AG09309 (cell line): Measurements from ENCODE around the gene VENTX.
"Not testable (repeated sequence)": the region's sequence is repeated elsewhere in the genome, so short reads cannot be mapped to it uniquely, and the experiment has no call there.

ENCODE experiments used
- DNase-seq: peaks from one replicate; pipeline ENCODE4 v3.0.0-alpha.2; 2010; ENCODE audit warnings: low read depth
- H3K4me3 ChIP-seq: 2 replicates; pipeline ENCODE4 v1.5.1; 2011; ENCODE audit warnings: mild to moderate bottlenecking, low read depth, low read length, moderate library complexity; ENCODE audit not compliant: control insufficient read depth
- CTCF ChIP-seq: IDR thresholded peaks from 2 replicates; pipeline ENCODE4 v1.5.1; 2011; ENCODE audit warnings: mild to moderate bottlenecking, low read depth, low read length, inconsistent platforms; ENCODE audit not compliant: insufficient read depth, control insufficient read depth; ENCODE audit errors: missing control alignments

The VENTX gene

GRCh38 chr10:133262696-133263095 is 25.0 kb downstream of the VENTX start:
- H3K4me3 ChIP-seq: no peak overlapping the region
- no peak for DNase-seq
- TF ChIP-seq CTCF: no peak

GRCh38 chr10:133263674-133264073 is 26.0 kb downstream of the VENTX start:
- no peak for TF ChIP-seq CTCF
- no peak for DNase-seq
- no peak overlapping the region for H3K4me3 ChIP-seq

- DNase-seq: no peak
- no peak overlapping the region for H3K4me3 ChIP-seq
- no peak for TF ChIP-seq CTCF
Measured at GRCh38 chr10:133264461-133264860, 26.8 kb downstream of the VENTX start.

GRCh38 chr10:133265052-133265451 is 27.4 kb downstream of the VENTX start:
- not testable (repeated sequence) for H3K4me3 ChIP-seq, DNase-seq

GRCh38 chr10:133266056-133266795 is 28.6 kb downstream of the VENTX start:
- no peak for TF ChIP-seq CTCF
- DNase-seq: no peak

GRCh38 chr10:133267293-133267692 is 29.6 kb downstream of the VENTX start:
- TF ChIP-seq CTCF: no peak
- H3K4me3 ChIP-seq: no peak overlapping the region
- DNase-seq: no peak

More at GRCh38 chr10:133266056-133266795, 28.6 kb downstream of the VENTX start:
- no peak overlapping the region for H3K4me3 ChIP-seq

- no peak for DNase-seq
- H3K4me3 ChIP-seq: no peak overlapping the region
- no peak for TF ChIP-seq CTCF
Measured at GRCh38 chr10:133267829-133268228, 30.2 kb downstream of the VENTX start.
